DOHH2 (cell line): ENCODE data around the gene DENND1B.
A peak's percentile ranks its signal among the peaks of the same experiment; 100 is the strongest.

ENCODE experiments used
- CTCF ChIP-seq: fragments of 200-600 bp; sonication (generic); IDR thresholded peaks from one replicate; pipeline ENCODE4 v1.5.1; 2014; ENCODE audit warnings: antibody characterized with exemption, mild to moderate bottlenecking, low read depth, low read length; ENCODE audit not compliant: poor library complexity, severe bottlenecking
- EZH2phosphoT487 ChIP-seq: fragments of 200-600 bp; sonication (generic); IDR thresholded peaks from 2 replicates; pipeline ENCODE4 v1.6.1; 2017; ENCODE audit warnings: borderline replicate concordance, mild to moderate bottlenecking, antibody characterized with exemption, low read length, moderate library complexity, mixed read lengths

- TF ChIP-seq EZH2phosphoT487 (no peak), CTCF (peak; percentile 34)
Measured at GRCh38 chr1:197526736-197527371, 248.4 kb downstream of the DENND1B start.
